ENCODE data around the gene ZNFX1. TPM values are rescaled to one million over a fixed set of nuclear protein-coding genes. Genes with fewer than 3 reads are reported as not detected.

ZNFX1 gene
- total RNA-seq, 1 donor from 2014 or later = 40.7 TPM

GRCh38 chr20:49281059-49281912 lies 3.4 kb upstream of the ZNFX1 start:
- no peak for DNase-seq (ENCODE audit: low spot score)
- intact Hi-C loops (cut with DNase I) = no loop called here

GRCh38 chr20:49280463-49281058 lies 2.7 kb upstream of the ZNFX1 start:
- intact Hi-C loops (cut with DNase I) = no loop called here
- DNase-seq (ENCODE audit: low spot score) = no peak
- no peak for ATAC-seq

More at GRCh38 chr20:49281059-49281912, 3.4 kb upstream of the ZNFX1 start:
- no peak for ATAC-seq

GRCh38 chr20:49279677-49280462 lies 2.0 kb upstream of the ZNFX1 start:
- ATAC-seq (no peak), DNase-seq (ENCODE audit: low spot score) (no peak)
- intact Hi-C loops (cut with DNase I) = no loop called here

- intact Hi-C loops (cut with DNase I) = no loop called here
- ATAC-seq = no peak
- DNase-seq (ENCODE audit: low spot score) = no peak
These were observed 1.2 kb upstream of the ZNFX1 start for GRCh38 chr20:49278818-49279676.

DNA sequence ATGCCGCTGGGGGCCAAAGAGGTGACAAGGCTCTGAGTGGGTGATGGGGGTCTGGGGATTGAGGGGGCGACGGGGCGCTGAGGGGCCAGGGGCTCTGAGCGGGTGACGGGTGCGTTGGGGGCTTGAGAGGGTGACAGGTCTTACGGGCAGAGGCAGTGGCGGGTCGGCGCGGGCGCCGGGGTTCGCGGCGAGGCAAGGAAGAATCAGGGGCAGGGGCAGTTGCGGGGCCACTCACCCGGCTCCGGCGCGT lies 146 bp downstream of the ZNFX1 start:
- no peak for DNase-seq (ENCODE audit: low spot score)
- no peak for ATAC-seq
- intact Hi-C loops (cut with DNase I) = no loop called here

- DNase-seq (ENCODE audit: low spot score) = peak; percentile 73
- intact Hi-C loops (cut with DNase I) = no loop called here
- peak; percentile 3 for ATAC-seq
These were observed 684 bp downstream of the ZNFX1 start for GRCh38 chr20:49276961-49277785.

- intact Hi-C loops (cut with DNase I) = no loop called here
- ATAC-seq = no peak
- no peak for DNase-seq (ENCODE audit: low spot score)
These were observed 1.5 kb downstream of the ZNFX1 start for GRCh38 chr20:49276161-49276960.

DNA sequence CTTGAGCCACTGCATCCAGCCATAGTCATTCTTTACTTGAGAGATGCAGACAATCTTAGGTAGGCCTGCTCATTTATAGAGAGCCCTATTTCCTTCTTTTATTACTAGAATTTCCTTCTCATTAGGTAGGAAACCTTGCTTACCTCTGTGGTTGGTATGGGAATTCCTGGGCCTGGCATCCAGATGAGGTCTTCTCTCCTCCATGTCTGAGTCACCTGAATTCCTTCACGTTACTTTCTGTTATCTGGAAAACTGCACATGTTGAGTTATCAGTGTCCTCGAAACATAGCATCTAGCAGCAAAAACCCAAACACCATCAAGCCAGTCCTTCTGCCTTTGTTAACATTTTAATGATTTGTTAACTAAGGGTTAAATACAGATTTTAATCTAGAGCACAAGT lies 2.2 kb downstream of the ZNFX1 start:
- ATAC-seq = no peak

GRCh38 chr20:49275216-49275615 lies 2.6 kb downstream of the ZNFX1 start:
- intact Hi-C loops (cut with DNase I) = no loop called here
- DNase-seq (ENCODE audit: low spot score) (no peak), ATAC-seq (no peak)

More for the DNA sequence above, 2.2 kb downstream of the ZNFX1 start:
- intact Hi-C loops (cut with DNase I) = no loop called here
- DNase-seq (ENCODE audit: low spot score) = no peak

- no peak for ATAC-seq
- intact Hi-C loops (cut with DNase I) = no loop called here
- no peak for DNase-seq (ENCODE audit: low spot score)
These were observed 4.1 kb downstream of the ZNFX1 start for GRCh38 chr20:49273696-49274277.

DNA sequence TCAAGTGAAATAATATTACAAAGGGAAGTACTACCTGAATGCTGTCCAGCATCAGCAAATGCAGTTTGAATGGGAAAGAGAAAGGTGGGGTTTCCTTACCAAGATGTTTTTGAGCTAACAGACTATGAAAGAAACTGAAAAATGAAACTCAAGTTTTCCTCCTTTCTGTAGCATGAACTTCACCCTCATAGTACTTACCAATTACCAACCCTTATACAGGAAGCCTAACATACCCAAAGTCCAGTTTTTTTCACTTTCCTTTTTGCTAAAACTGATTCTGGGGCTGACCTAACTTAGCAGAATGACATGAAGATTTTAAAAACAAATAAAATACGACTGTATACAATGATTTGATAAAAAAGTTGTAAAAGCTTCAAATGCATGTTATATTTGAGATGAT lies 5.2 kb downstream of the ZNFX1 start:
- ATAC-seq = no peak

GRCh38 chr20:49270736-49271135 lies 7.1 kb downstream of the ZNFX1 start:
- no peak for ATAC-seq
- intact Hi-C loops (cut with DNase I) = no loop called here
- DNase-seq (ENCODE audit: low spot score) = no peak

More for the DNA sequence above, 5.2 kb downstream of the ZNFX1 start:
- DNase-seq (ENCODE audit: low spot score) = no peak
- intact Hi-C loops (cut with DNase I) = no loop called here

GRCh38 chr20:49270177-49270576 lies 7.7 kb downstream of the ZNFX1 start:
- intact Hi-C loops (cut with DNase I) = no loop called here
- ATAC-seq = no peak
- DNase-seq (ENCODE audit: low spot score) = no peak

DNA sequence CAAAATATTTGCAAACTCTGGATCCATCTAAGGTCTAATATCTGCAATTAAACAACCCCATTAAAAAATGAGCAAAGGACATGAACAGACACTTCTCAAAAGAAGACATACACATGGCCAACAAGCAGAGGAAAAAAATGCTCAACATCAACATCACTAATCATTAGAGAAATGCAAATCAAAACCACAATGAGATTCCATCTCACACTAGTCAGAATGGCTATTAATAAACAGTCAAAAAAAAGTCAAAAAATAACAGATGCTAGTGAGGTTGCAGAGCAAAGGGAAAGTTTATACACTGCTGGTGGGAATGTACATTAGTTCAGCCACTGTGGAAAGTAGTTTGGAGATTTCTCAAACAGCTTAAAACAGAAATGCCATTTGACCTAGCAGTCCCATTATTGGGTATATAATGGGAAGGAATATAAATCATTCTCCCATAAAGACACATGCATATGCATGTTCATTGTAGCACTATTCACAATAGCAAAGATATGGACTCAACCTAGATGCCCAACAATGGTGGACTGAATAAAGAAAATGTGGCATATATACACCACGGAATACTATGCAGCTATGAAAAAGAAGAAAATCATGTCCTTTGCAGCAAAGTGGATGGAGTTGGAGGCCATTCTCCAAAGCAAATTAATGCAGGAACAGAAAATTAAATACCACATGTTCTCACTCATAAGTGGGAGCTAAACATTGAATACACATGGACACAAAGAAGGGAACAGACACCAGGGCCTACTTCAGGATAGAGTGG lies 9.1 kb downstream of the ZNFX1 start:
- intact Hi-C loops (cut with DNase I) = no loop called here
- ATAC-seq = no peak
- DNase-seq (ENCODE audit: low spot score) = no peak

- ATAC-seq (no peak), DNase-seq (ENCODE audit: low spot score) (no peak)
- intact Hi-C loops (cut with DNase I) = no loop called here
These were observed 10.5 kb downstream of the ZNFX1 start for GRCh38 chr20:49267327-49267726.

- no peak for DNase-seq (ENCODE audit: low spot score)
- intact Hi-C loops (cut with DNase I) = no loop called here
These were observed 15.4 kb downstream of the ZNFX1 start for GRCh38 chr20:49262444-49262843.

DNA sequence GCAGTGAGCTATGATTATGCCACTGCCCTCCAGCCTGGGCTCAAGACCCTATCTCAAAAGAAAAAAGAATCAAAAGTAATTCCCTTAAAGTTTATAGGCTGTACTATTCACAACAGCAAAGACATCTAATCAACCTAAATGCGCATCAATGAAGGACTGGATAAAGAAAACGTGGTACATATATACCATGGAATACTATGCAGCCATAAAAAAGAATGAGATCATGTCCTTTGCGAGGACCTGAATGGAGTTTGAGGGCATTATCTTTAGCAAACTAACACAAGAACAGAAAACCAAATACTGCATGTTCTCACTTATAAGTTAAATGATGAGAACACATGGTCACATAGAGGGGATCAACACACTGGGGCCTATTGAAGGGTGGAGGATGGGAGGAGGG lies 16.7 kb downstream of the ZNFX1 start:
- DNase-seq (ENCODE audit: low spot score) = no peak
- ATAC-seq = no peak
- intact Hi-C loops (cut with DNase I) = no loop called here

More at GRCh38 chr20:49262444-49262843, 15.4 kb downstream of the ZNFX1 start:
- ATAC-seq = no peak
